Measurements from ENCODE around the gene RUNX1.

RUNX1 gene

GRCh38 chr21:35038772-35039319, 10.3 kb downstream of the RUNX1 start:
- peaks cover 24% of the 10 kb centered on the region for H3K36me3 Mint-ChIP-seq

DNA sequence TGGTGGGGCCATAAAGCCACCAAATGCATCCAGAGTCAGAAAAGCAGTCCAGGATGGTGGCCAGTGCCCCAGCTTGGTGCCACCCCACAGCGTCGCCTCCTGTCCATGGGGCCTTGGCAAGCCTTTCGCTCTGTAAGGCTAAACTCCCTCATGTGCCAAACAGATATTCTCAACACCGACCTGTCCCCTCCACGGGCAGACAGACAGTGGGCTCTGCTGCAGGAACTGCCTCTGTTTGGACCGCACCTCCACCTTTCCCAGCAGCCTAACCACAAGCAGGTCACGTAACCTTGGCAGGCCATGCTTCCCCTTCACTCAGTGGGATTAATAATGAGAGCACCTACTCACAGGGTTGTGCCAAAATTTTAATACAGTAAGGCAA, 11.7 kb downstream of the RUNX1 start:
- DNase-seq (ENCODE audit: low spot score in 2 of 2) (no peak), ATAC-seq (ENCODE audit: low read depth) (no peak)
- no peak overlapping the region for H3K27ac Mint-ChIP-seq
- H3K4me1 Mint-ChIP-seq: peaks cover 33% of the 10 kb centered on the region
- peaks cover 2% of the 10 kb centered on the region for H3K9me3 Mint-ChIP-seq
- H3K4me3 Mint-ChIP-seq: no peak overlapping the region
- peaks cover 24% of the 10 kb centered on the region for H3K36me3 Mint-ChIP-seq
- no peaks in the 10 kb centered on the region for H3K27me3 Mint-ChIP-seq

More at GRCh38 chr21:35038772-35039319, 10.3 kb downstream of the RUNX1 start:
- Mint-ChIP-seq H3K4me3 (no peak overlapping the region), H3K9me3 (no peaks in the 10 kb centered on the region), H3K27ac (no peak overlapping the region), H3K4me1 (peaks cover 38% of the 10 kb centered on the region), H3K27me3 (no peaks in the 10 kb centered on the region)
- ATAC-seq (ENCODE audit: low read depth): no peak
- DNase-seq (ENCODE audit: low spot score in 2 of 2): no peak

DNA sequence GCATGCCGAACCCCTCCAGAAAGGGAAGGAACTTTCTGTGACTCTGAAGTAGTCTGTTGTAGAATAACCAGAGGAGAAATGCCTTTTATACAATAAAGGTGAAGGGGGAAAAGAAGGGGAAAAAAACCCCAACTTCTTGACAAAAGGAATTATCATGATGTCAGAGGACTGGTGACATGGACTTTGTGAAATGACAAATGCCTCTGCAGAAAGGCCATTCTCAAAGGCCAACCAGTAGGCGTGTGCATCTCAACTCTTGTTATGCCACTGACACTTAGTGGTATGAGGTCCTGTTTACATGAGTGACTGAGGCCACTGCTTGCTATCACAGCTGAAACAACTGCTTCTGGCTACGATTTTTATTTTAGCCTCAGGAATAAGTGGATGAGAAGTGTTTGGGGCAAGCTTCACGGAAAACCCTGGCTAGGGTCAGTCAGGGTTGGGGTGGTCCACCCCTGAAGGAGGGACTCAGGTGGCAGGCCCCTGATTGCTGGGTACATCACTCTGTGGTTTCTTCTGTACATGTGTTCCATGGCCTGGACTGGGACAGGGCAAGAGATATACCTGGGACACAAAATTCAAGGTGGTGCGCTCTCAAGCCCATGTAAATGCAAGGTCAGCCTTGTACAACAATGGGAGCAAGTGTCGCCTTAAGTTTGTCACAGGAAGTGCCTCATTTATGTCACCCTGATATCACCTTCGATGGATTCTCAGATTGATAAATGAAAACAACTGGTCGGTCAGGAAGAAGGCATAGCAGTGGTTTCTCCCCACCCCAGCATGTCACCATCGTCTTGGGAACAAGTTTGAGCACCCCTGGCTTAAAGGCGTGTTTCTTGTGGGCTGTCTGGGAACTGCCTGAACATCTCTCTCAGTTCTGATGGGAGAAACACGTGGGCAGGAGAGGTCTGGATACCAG, 12.4 kb downstream of the RUNX1 start:
- no peak for DNase-seq (ENCODE audit: low spot score in 2 of 2)
- Mint-ChIP-seq H3K27me3 (no peaks in the 10 kb centered on the region), H3K4me1 (peaks cover 33% of the 10 kb centered on the region), H3K27ac (no peak overlapping the region), H3K36me3 (peaks cover 27% of the 10 kb centered on the region), H3K9me3 (peaks cover 2% of the 10 kb centered on the region), H3K4me3 (no peak overlapping the region)
- no peak for ATAC-seq (ENCODE audit: low read depth)

- H3K9me3 Mint-ChIP-seq: peaks cover 2% of the 10 kb centered on the region
- no peak overlapping the region for H3K4me3 Mint-ChIP-seq
- H3K36me3 Mint-ChIP-seq: peaks cover 27% of the 10 kb centered on the region
- DNase-seq (ENCODE audit: low spot score in 2 of 2): no peak
- no peak overlapping the region for H3K27ac Mint-ChIP-seq
- no peak for ATAC-seq (ENCODE audit: low read depth)
- H3K27me3 Mint-ChIP-seq: no peaks in the 10 kb centered on the region
- peaks cover 35% of the 10 kb centered on the region for H3K4me1 Mint-ChIP-seq
Observed at GRCh38 chr21:35035581-35035980, 13.5 kb downstream of the RUNX1 start.

- peaks cover 2% of the 10 kb centered on the region for H3K9me3 Mint-ChIP-seq
- peaks cover 30% of the 10 kb centered on the region for H3K36me3 Mint-ChIP-seq
- no peak for DNase-seq (ENCODE audit: low spot score in 2 of 2)
Observed at GRCh38 chr21:35035116-35035515, 14.0 kb downstream of the RUNX1 start.

GRCh38 chr21:35034203-35034926, 14.7 kb downstream of the RUNX1 start:
- Mint-ChIP-seq H3K27ac (no peak overlapping the region), H3K9me3 (peaks cover 2% of the 10 kb centered on the region), H3K4me3 (no peak overlapping the region), H3K4me1 (peaks cover 38% of the 10 kb centered on the region), H3K27me3 (no peaks in the 10 kb centered on the region), H3K36me3 (peaks cover 30% of the 10 kb centered on the region)
- no peak for ATAC-seq (ENCODE audit: low read depth)
- no peak for DNase-seq (ENCODE audit: low spot score in 2 of 2)

More at GRCh38 chr21:35035116-35035515, 14.0 kb downstream of the RUNX1 start:
- Mint-ChIP-seq H3K4me1 (peaks cover 36% of the 10 kb centered on the region), H3K27me3 (no peaks in the 10 kb centered on the region), H3K4me3 (no peak overlapping the region), H3K27ac (no peak overlapping the region)
- ATAC-seq (ENCODE audit: low read depth): no peak

DNA sequence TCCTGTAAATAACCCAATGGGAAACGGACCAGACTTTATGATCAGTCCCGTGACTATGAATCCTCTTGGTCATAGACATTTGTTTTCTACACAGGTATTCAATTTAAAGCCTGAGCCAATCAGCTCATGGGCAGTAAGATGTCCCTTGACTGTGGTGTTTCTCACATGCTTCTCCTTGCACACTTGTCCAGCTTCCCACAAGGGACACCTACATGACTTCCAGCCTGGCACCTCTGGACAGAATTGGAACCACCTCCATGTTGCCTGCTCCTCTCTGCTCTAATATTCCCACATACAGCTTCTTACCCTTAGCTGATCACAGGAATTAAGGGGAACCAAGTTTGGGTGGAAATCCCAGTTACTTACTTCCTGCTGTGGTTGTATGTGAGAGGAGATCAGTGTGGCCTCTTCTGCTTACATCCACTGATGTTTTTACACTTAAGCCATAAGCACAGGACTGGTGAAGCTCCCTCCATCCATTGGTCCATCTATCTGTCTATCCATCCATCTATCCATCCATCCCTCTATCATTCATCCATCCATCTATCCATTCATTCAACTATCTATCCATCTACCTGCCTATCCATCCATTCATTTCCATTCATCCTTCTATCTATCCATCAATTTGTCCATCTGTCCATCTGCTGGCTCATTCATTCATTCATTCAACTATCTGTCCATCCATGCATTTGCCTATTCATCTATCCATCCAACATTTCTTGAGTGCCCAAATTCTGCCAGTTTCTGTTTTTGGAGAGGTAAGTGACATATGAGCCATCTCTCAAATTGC, 16.4 kb downstream of the RUNX1 start:
- Mint-ChIP-seq H3K4me1 (peaks cover 45% of the 10 kb centered on the region), H3K4me3 (no peak overlapping the region), H3K27me3 (no peaks in the 10 kb centered on the region), H3K36me3 (peaks cover 28% of the 10 kb centered on the region), H3K9me3 (peaks cover 2% of the 10 kb centered on the region), H3K27ac (no peak overlapping the region)
- DNase-seq (ENCODE audit: low spot score in 2 of 2) (no peak), ATAC-seq (ENCODE audit: low read depth) (no peak)

- Mint-ChIP-seq H3K36me3 (peaks cover 13% of the 10 kb centered on the region), H3K27ac (peak overlapping the region; percentile 42)
Observed at GRCh38 chr21:35028451-35028978, 20.6 kb downstream of the RUNX1 start.

GRCh38 chr21:35027563-35028450, 21.3 kb downstream of the RUNX1 start:
- H3K4me3 Mint-ChIP-seq: no peak overlapping the region
- ATAC-seq (ENCODE audit: low read depth): peak; percentile 20
- peaks cover 11% of the 10 kb centered on the region for H3K36me3 Mint-ChIP-seq
- H3K9me3 Mint-ChIP-seq: no peaks in the 10 kb centered on the region
- H3K4me1 Mint-ChIP-seq: peaks cover 46% of the 10 kb centered on the region
- H3K27me3 Mint-ChIP-seq: no peaks in the 10 kb centered on the region
- DNase-seq (ENCODE audit: low spot score in 2 of 2): no peak
- H3K27ac Mint-ChIP-seq: peak overlapping the region; percentile 96

More at GRCh38 chr21:35028451-35028978, 20.6 kb downstream of the RUNX1 start:
- ATAC-seq (ENCODE audit: low read depth): no peak
- DNase-seq (ENCODE audit: low spot score in 2 of 2): no peak
- Mint-ChIP-seq H3K4me1 (peaks cover 48% of the 10 kb centered on the region), H3K27me3 (no peaks in the 10 kb centered on the region), H3K4me3 (no peak overlapping the region), H3K9me3 (peaks cover 2% of the 10 kb centered on the region)

- peak; percentile 91 for ATAC-seq (ENCODE audit: low read depth)
- Mint-ChIP-seq H3K4me1 (peaks cover 44% of the 10 kb centered on the region), H3K27me3 (no peaks in the 10 kb centered on the region), H3K27ac (peak overlapping the region; percentile 96), H3K9me3 (no peaks in the 10 kb centered on the region), H3K36me3 (peaks cover 8% of the 10 kb centered on the region), H3K4me3 (peak overlapping the region; percentile 92)
- peak; percentile 66 for DNase-seq (ENCODE audit: low spot score in 2 of 2)
Observed at GRCh38 chr21:35026617-35027562, 22.2 kb downstream of the RUNX1 start.

DNA sequence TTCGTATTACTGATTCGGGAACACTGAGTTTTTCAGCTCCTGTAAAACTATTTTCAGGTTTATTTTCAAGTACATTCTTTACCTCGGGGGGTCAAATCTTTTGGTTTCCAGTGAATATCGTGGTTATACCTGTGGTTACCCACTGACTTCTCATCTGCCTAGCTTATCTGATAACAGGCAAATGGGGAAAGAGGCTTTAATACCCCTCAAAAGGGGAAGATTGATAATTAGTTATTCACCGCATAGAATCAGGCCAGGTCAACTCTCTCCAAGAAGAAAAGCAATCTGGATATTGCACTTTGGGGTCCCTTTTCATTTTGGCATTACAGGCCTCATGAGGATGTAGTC, 23.0 kb downstream of the RUNX1 start:
- Mint-ChIP-seq H3K36me3 (peaks cover 9% of the 10 kb centered on the region), H3K9me3 (no peaks in the 10 kb centered on the region), H3K4me1 (peaks cover 43% of the 10 kb centered on the region), H3K27ac (peak overlapping the region; percentile 96), H3K4me3 (peak overlapping the region; percentile 39), H3K27me3 (no peaks in the 10 kb centered on the region)
- no peak for ATAC-seq (ENCODE audit: low read depth)
- no peak for DNase-seq (ENCODE audit: low spot score in 2 of 2)
